GM12872 (cell line): Measurements from ENCODE around the gene LRRK1.

Source experiments
- TF ChIP-seq, protein P1 (sequence below): IDR thresholded peaks from 3 replicates; pipeline ENCODE4 v1.5.1; 2011; ENCODE audit warnings: low read depth, mild to moderate bottlenecking, low read length, moderate library complexity; ENCODE audit not compliant: insufficient read depth

The LRRK1 gene

GRCh38 chr15:100885811-100886210, 33.3 kb upstream of the LRRK1 start:
- TF ChIP-seq, protein P1, sequence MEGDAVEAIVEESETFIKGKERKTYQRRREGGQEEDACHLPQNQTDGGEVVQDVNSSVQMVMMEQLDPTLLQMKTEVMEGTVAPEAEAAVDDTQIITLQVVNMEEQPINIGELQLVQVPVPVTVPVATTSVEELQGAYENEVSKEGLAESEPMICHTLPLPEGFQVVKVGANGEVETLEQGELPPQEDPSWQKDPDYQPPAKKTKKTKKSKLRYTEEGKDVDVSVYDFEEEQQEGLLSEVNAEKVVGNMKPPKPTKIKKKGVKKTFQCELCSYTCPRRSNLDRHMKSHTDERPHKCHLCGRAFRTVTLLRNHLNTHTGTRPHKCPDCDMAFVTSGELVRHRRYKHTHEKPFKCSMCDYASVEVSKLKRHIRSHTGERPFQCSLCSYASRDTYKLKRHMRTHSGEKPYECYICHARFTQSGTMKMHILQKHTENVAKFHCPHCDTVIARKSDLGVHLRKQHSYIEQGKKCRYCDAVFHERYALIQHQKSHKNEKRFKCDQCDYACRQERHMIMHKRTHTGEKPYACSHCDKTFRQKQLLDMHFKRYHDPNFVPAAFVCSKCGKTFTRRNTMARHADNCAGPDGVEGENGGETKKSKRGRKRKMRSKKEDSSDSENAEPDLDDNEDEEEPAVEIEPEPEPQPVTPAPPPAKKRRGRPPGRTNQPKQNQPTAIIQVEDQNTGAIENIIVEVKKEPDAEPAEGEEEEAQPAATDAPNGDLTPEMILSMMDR: no peak

- TF ChIP-seq, protein P1: no peak
Observed at GRCh38 chr15:100887211-100887913, 31.8 kb upstream of the LRRK1 start.

DNA sequence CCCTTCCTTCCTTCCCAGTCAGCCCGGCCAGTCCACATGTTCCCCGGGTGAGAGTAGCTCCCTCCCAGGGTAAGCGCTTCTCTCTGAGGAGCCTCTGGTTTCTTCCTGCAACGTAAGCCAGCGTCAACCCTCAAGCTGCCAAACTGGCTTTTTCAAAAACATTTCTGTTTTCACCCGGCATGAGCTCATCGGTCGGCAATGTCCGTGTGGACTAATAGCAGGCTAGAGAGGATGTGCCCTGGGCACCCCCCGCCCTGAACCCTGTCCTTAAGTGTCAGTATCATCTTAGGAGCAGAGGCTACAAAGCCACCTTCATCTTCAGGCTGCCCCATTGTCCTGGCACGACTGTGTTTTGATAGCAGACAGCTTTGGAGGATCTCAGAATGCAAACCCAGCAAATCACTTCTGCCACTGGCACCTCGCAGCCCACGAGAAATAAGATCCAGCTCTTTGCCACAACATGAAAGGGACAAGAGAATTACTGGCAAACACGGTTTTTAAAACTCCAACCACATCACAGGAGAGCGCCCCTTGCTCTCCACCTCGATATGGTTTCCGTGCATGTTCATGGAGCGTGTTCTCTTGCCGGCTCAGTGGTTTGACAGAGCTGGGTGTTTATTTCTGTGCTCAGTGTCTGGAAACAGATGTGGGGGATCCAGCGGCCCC, 29.6 kb upstream of the LRRK1 start:
- TF ChIP-seq, protein P1: no peak

- TF ChIP-seq, protein P1: no peak
Observed at GRCh38 chr15:100890051-100890720, 29.0 kb upstream of the LRRK1 start.

DNA sequence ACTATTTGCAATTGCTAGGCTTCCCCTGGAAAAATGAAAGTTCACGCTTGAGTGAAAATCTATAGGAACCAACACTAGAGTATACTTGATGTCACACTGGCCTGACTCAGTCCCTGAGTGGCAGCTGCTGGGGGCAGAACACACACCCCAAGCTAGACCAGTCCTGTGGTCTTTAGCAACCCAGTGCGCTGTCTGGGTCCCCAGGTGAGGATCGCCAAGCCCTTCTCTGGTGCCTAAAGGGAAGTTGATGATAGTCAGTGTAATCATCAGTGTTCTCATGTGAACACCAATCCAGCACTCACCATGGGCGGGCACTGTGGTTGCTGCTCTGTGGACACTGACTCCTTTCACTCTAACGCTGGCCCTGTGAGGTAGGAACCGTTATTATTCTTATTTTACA, 28.3 kb upstream of the LRRK1 start:
- TF ChIP-seq, protein P1: no peak

GRCh38 chr15:100891307-100892012, 27.7 kb upstream of the LRRK1 start:
- TF ChIP-seq, protein P1: no peak

DNA sequence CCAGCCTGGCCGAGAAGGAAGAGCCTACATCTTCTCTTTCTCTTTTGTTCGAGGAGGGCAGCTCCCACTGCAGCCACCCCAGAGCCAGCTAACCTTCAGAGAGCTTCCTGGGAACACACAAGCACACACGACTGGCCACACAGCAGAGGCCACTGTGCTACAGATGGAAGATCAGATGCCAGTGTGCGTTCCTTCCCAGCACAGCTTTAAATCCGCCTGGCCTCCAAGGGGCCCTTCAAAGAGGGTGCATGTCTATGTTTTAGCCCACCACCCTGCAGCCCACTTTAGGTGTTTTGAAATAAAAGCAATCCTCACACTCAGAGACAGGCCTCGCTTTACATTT, 27.2 kb upstream of the LRRK1 start:
- TF ChIP-seq, protein P1: no peak
